HEK293T (cell line): ENCODE results near the gene PTPMT1.
"Not testable (repeated sequence)": the region's sequence is repeated elsewhere in the genome, so short reads cannot be mapped to it uniquely, and the experiment has no call there.

Experiments used
- BHLHE40 ChIP-seq: fragments of 450-650 bp; IDR thresholded peaks from 2 replicates; pipeline ENCODE4 v1.6.1; 2016; ENCODE audit warnings: mild to moderate bottlenecking, moderate library complexity, borderline replicate concordance
- CTBP1 ChIP-seq: fragments of 450-650 bp; IDR thresholded peaks from 2 replicates; pipeline ENCODE4 v1.6.1; 2016; ENCODE audit warnings: borderline replicate concordance
- ELF4 ChIP-seq: fragments of 450-650 bp; IDR thresholded peaks from 2 replicates; pipeline ENCODE4 v1.6.1; 2017; ENCODE audit warnings: antibody characterized with exemption
- FOXK2 ChIP-seq: fragments of 450-650 bp; IDR thresholded peaks from 2 replicates; pipeline ENCODE4 v1.6.1; 2016; ENCODE audit warnings: mild to moderate bottlenecking
- FOXM1 ChIP-seq: fragments of 450-650 bp; IDR thresholded peaks from 2 replicates; pipeline ENCODE4 v1.6.1; 2017; ENCODE audit warnings: mild to moderate bottlenecking, borderline replicate concordance
- HDGF ChIP-seq: fragments of 450-650 bp; IDR thresholded peaks from 2 replicates; pipeline ENCODE4 v1.6.1; 2017; ENCODE audit warnings: antibody characterized with exemption, borderline replicate concordance
- L3MBTL2 ChIP-seq: fragments of 450-650 bp; conservative IDR thresholded peaks from 2 replicates; pipeline ENCODE4 v1.6.1; 2016; ENCODE audit warnings: mild to moderate bottlenecking
- LEF1 ChIP-seq: fragments of 450-650 bp; IDR thresholded peaks from 2 replicates; pipeline ENCODE4 v1.6.1; 2017; ENCODE audit warnings: mild to moderate bottlenecking, borderline replicate concordance
- SP1 ChIP-seq: fragments of 450-650 bp; IDR thresholded peaks from 2 replicates; pipeline ENCODE4 v1.6.1; 2017
- SUZ12 ChIP-seq: fragments of 450-650 bp; IDR thresholded peaks from 2 replicates; pipeline ENCODE4 v1.6.1; 2016; ENCODE audit warnings: mild to moderate bottlenecking
- TARDBP ChIP-seq: fragments of 450-650 bp; IDR thresholded peaks from 2 replicates; pipeline ENCODE4 v1.6.1; 2016
- ZNF384 ChIP-seq: fragments of 450-650 bp; IDR thresholded peaks from 2 replicates; pipeline ENCODE4 v1.6.1; 2016

DNA sequence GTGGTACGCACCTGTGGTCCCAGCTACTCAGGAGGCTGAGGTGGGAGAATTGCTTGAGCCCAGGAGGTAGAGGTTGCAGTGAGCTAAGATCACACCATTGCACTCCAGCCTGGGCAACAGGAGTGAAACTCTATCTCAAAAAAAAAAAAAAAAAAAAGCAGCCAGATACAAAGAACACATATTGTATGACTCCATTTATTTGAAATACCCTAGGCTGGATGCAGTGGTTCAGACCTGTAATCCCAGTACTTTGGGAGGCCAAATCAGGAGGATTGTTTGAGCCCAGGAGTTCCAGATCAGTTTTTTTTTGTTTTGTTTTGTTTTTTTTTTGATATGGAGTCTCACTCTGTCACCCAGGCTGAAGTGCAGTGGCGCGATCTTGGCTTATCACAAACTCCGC, 3.0 kb upstream of the PTPMT1 start:
- TF ChIP-seq ZNF384: peak; percentile 49; the same call in 1 of the 2 replicates
- not testable (repeated sequence) for TF ChIP-seq FOXM1, LEF1, SUZ12, HDGF, TARDBP, BHLHE40, L3MBTL2, FOXK2, ELF4, CTBP1, SP1
